ENCODE measurements around the gene ACTR5.
A peak's percentile ranks its signal among the peaks of the same experiment; 100 is the strongest.

ACTR5 gene

GRCh38 chr20:38728911-38729642 lies 19.2 kb upstream of the ACTR5 start:
- DNase-seq (ENCODE audit: low read depth in 2 of 2), result no peak

- DNase-seq (ENCODE audit: low read depth in 2 of 2), result no peak
These were observed 18.5 kb upstream of the ACTR5 start for GRCh38 chr20:38729767-38730166.

DNA sequence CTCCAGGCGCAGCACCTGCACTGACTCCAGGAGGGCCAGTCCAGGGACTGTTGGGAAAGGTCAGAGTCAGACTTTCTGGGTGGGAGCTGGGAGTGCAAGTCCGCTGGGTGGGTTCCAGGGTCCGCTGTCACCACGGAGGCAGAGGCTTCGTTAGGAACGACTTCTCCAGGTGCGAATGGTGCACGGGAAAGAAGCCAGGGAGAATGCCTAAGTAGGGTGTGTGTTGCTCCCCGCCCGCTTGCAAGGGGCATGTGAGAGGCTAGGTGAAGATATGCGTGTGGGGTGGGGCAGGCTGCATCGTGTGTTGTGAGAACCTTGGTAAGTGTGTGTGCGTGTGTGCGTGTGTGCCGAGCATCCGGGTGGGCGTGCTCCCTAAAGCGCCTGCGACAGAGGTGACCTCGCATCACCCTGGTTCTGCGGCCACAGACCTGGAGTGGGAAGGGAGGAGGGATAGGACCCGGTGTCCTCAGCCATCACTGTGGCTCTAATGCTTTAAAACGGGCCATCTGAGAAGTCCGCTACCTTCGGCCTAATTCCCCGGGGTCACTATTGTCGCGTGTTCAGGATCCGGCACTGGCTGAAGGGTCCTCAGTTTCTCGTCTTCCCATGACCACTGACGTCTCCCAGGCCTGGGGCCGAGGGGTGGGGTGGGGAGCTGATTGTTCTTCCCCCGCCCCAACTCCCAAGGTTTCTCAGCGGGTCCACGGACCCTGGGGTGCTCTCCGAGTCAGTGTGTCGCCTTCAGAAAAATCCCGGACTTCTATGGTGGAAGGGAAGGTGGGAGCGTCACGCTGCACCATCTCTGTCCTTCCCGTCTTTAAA lies 17.9 kb upstream of the ACTR5 start:
- no peak for DNase-seq (ENCODE audit: low read depth in 2 of 2)

DNA sequence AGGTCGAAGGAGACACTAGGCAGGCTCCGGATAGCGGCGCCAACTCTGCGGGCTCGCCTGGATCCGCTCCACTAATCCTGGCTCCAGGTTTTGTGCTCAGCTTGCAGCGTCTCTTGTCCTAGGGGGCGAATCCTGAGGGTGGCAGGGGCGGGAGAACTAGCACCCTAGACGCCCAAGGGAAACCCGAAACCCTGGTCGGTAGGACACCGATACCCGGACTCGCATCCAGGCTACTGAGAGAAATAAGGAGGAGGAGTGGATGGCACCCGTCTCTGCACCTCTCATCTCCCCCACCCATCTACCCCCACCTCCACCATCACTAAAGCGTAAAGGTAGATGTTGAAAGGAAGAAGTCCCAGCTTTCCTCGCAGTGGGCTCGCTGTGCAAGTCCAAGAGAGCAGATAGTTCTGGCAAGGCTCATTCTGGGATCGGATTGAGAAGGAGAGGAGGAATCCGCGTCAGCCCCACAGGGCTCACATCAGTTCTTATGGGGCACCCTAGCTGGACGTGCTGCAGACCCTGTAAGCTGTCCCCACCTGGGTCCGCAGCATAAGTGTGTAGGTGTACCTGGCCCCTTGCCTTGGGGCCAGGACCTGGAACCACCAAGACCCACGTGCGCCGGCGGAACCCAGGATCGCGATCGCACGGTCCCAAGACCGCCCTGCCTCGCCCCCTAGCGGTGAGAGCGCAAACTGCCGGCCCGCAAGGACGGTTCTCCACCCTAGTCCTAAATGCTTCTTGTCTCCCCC lies 17.1 kb upstream of the ACTR5 start:
- peak; percentile 47 to 53 for DNase-seq (ENCODE audit: low read depth in 2 of 2)

DNA sequence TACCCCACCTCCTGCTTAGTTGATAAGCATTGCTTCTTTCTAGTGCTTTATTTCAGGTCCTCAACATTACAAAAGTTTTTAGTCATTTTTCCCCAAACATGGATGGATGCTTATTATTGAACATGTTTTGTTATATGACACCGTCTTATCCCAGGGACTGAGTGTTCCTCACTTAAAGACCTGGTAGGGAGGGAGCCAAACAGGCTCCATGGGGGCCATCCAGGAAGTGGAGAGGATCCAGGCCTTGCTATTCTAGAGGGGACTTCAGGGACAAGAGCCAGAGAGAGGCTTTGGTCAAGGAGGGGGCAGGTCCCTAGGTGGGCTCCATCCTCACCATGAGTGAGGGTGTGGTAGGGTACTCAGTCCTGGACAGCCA lies 16.5 kb upstream of the ACTR5 start:
- no peak for DNase-seq (ENCODE audit: low read depth in 2 of 2)

GRCh38 chr20:38732981-38733380 lies 15.3 kb upstream of the ACTR5 start:
- DNase-seq (ENCODE audit: low read depth in 2 of 2), result no peak

DNA sequence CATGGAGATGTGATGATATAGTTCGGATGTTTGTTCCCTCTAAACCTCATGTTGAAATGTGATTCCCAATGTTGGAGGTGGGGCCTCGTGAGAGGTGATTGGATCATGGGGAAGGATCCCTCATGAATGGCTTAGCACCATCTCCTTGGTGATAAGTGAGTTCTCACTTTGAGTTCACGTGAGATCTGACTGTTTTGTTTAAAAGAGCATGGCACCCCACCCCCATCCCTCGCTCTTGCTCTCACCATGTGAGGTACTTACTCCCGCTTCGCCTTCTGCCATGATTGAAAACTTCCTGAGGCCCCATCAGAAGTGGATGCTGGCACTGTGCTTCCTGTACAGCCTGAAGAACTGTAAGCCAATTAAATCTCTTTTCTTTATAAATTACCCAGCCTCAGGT lies 13.1 kb upstream of the ACTR5 start:
- DNase-seq (ENCODE audit: low read depth in 2 of 2), result no peak

- DNase-seq (ENCODE audit: low read depth in 2 of 2), result no peak
These were observed 10.4 kb upstream of the ACTR5 start for GRCh38 chr20:38737887-38738286.

GRCh38 chr20:38745757-38746156 lies 2.5 kb upstream of the ACTR5 start:
- no peak for DNase-seq (ENCODE audit: low read depth in 2 of 2)

DNA sequence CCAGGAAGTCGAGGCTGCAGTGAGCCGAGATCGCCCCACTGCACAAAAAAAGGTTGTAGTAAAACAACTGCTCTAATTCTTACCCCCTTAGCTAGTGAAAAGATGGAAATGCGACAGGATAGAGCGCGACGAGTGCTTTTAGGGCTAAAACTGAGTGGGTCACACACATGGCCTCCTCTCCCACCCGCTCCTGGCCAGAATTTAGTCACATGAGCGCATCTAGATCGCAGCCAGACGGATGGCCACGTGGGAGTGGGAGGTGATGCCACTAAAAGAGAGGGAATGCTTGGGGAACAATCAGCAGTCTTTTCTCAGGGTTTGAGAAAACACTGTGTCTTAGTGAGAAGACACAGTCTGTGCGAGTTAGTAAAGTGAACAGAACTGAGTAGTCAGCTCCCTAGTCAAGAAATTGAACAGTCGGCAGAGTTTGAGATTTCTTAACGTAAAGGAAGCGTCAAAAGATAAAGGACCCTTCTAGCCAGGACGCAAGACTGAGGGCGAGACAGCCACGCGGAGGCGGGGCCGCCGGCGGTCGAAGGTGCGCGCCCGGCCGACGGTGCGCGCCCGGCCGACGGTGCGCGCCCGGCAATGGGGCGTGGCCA lies 664 bp upstream of the ACTR5 start:
- DNase-seq (ENCODE audit: low read depth in 2 of 2), result no peak

DNA sequence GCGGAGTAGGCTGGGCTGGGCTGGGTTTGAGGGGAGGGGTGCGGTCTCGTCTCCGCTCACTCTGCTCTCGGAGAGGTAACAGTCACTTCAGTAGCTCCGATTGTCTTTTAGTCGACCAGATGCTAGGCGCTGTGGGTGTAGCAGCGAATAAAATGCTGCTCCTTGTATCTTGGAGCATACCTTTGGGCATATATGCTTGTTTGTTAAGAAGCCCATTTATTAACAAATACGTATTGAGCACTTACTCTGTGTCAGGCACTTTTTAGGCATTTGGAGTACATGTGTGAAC lies 545 bp downstream of the ACTR5 start:
- peak in 1 of 2 donors; percentile 26 for DNase-seq (ENCODE audit: low read depth in 2 of 2)

DNA sequence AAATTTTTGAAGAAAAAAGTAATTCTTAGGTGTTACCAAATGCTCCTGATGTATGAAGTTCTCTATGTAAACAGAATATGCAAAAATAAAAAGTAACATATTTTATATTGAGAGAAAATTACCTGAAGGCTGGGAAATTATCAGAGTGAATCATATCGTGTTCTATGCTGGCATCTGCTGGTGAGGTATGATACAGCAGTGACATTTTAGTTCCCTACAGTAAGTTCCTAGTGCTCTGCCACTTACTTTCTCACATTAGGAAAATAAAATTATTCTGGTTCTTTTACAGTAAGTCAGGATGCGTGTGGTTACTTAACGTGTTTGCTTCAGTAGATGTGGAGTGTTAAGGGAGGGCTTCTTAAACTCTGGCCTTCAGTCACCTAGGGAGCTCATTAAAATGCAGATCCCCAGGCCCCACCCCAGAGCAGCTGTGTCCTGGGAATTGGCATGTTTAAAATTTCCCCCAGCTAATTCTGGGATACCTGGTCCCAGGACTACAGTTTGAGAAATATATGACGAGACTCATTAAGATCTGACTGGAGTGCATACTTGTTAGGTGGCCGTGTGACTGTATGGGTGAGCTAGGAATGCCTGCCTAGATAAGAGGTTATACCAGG lies 3.2 kb downstream of the ACTR5 start:
- no peak for DNase-seq (ENCODE audit: low read depth in 2 of 2)

GRCh38 chr20:38752029-38752428 lies 3.8 kb downstream of the ACTR5 start:
- DNase-seq (ENCODE audit: low read depth in 2 of 2), result no peak

DNA sequence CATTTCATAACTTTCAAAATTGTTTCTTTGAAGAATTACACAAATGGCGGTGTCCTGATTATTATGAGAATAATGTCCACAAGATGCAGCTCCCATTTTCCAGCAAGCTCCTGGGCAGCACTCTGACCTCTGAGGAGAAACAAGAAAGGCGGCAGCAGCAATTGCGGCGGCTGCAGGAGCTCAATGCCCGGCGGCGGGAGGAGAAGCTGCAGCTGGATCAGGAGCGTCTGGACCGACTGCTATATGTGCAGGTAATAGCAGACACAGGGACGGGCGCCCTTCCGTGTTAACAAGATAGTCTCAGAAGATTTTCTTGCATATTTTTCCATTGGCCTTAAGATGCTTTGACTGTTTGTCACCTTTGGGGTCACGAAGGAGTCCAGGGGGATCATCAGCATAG lies 6.7 kb downstream of the ACTR5 start:
- no peak for DNase-seq (ENCODE audit: low read depth in 2 of 2)

DNA sequence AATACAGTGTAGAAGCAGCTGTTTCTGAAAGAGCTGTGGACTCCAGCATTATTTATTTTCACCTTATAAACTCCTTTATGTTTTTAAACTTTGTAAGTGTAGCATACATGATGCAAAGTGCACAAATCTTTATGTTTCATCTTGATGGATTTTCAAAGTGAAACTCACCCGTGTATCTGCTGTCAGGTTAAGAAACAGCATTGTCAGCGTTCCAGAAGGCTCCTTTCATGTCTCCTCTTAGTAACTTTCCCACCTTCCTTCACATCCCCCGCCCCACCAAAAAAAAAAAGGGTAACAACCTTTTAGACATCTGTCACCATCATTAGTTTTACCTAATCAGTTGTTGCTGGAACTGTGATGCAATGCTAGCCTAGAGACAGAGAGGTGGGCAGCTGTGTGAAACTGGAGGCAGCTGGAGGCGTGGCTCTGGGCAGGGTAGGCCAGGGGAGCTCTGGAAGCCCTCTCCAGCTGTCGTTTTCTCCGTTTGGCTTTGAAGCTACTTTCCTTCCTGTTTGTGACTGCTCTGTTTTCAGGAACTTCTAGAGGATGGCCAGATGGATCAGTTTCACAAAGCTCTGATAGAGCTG lies 7.2 kb downstream of the ACTR5 start:
- DNase-seq (ENCODE audit: low read depth in 2 of 2), result no peak

DNA sequence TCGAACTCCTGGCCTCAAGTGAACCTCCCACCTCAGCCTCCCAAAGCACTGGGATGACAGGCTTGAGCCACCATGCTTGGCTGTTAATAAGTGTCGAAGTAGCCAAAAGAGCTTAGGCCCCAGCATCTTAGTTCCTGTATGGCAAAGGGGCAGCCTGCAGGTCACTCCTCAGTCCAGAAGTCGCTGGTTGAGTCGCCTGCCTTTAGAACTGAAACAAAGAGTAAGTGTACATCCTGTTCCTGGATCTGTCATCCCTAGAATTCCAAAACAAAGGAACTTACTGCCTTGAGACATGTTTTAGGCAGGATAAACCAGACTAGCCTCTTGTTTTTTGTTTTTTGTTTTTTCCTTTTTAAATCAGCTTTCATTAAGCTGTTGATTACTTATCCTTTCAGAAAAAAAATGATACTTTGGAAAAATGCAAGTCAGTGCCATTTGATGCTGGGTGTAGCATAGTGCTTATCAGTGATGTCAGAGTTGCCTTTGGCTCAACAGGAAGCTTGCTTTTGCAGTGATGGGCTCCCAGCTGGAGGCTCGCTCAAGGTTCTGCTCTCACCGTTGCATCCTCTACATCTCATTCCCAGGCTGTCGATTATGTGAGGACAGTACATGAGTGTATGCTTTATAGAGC lies 9.0 kb downstream of the ACTR5 start:
- DNase-seq (ENCODE audit: low read depth in 2 of 2), result no peak

GRCh38 chr20:38759106-38759505 lies 10.8 kb downstream of the ACTR5 start:
- DNase-seq (ENCODE audit: low read depth in 2 of 2), result no peak

GRCh38 chr20:38760978-38761377 lies 12.7 kb downstream of the ACTR5 start:
- no peak for DNase-seq (ENCODE audit: low read depth in 2 of 2)

DNA sequence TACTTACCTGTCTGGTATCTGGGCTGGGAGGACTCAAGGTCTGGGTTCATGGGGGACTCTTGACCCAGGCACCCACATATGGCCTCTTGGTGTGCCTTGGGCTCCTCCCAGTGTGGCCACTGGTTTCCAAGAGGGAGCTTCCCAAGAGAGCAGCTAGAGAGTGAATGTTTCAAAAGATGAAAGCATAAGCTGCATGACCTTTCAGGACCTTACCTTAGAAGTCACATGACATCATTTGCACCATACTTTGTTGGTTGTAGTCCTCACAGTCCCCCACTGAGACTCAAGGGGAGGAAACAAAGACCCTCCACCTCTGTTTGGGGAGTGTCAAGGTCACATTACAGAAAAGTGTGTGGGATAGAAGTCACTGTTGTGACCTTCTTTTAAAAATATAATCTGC lies 13.9 kb downstream of the ACTR5 start:
- no peak for DNase-seq (ENCODE audit: low read depth in 2 of 2)

GRCh38 chr20:38763616-38764015 lies 15.4 kb downstream of the ACTR5 start:
- DNase-seq (ENCODE audit: low read depth in 2 of 2), result no peak

Data from activated CD8-positive, alpha-beta memory T cell treated with anti-CD3 and anti-CD28 coated beads for 4 hours (primary cell).